Liver (tissue), 9 donors: ENCODE results near the gene PTGER2. TPM values are rescaled to one million over a fixed set of nuclear protein-coding genes. Genes with fewer than 3 reads are reported as not detected.

Source experiments
- DNase-seq: peaks from one replicate; pipeline ENCODE4 v3.0.0-alpha.2; 2017; ENCODE audit warnings: low spot score
- H3K27ac ChIP-seq, 2 donors: one replicate each; pipeline ENCODE4 v1.7.0; 2013; ENCODE audit warnings: inconsistent platforms in 2 of 2, low read length in 2 of 2, control low read depth in 1 of 2, low read depth in 1 of 2, mild to moderate bottlenecking in 1 of 2
- H3K27me3 ChIP-seq, 4 donors: one replicate each; pipeline versions ENCODE4 v1.6.1 to v1.7.0; 2013; ENCODE audit warnings: low read length in 3 of 4, inconsistent platforms in 1 of 4, mild to moderate bottlenecking in 1 of 4, moderate library complexity in 1 of 4; ENCODE audit not compliant: control insufficient read depth in 4 of 4, insufficient read depth in 4 of 4
- H3K36me3 ChIP-seq, 4 donors: one replicate each; pipeline versions ENCODE4 v1.6.1 to v1.7.0; 2013; ENCODE audit warnings: low read length in 3 of 4, mild to moderate bottlenecking in 3 of 4, low read depth in 1 of 4, moderate library complexity in 1 of 4; ENCODE audit not compliant: control insufficient read depth in 4 of 4, insufficient read depth in 3 of 4
- H3K4me1 ChIP-seq, 4 donors: one replicate each; pipeline versions ENCODE4 v1.6.1 to v1.7.0; 2013; ENCODE audit warnings: low read length in 3 of 4, mild to moderate bottlenecking in 3 of 4, moderate library complexity in 1 of 4; ENCODE audit not compliant: control insufficient read depth in 4 of 4, insufficient read depth in 4 of 4
- H3K4me3 ChIP-seq, 3 donors: one replicate each; pipeline versions ENCODE4 v1.6.1 to v1.7.0; 2013; ENCODE audit warnings: low read length in 3 of 3, control low read depth in 1 of 3, low read depth in 1 of 3, mild to moderate bottlenecking in 1 of 3
- H3K9ac ChIP-seq, 2 donors: one replicate each; pipeline ENCODE4 v1.7.0; 2013; ENCODE audit warnings: low read length in 2 of 2, mild to moderate bottlenecking in 2 of 2, moderate library complexity in 2 of 2, control low read depth in 1 of 2, low read depth in 1 of 2
- H3K9me3 ChIP-seq, 4 donors: one replicate each; pipeline versions ENCODE4 v1.6.1 to v1.7.0; 2013; ENCODE audit warnings: low read length in 3 of 4; ENCODE audit not compliant: control insufficient read depth in 4 of 4
- ATF3 ChIP-seq: IDR thresholded peaks from 2 replicates; pipeline ENCODE4 v1.6.1; 2016; ENCODE audit warnings: antibody characterized with exemption
- CTCF ChIP-seq: fragments of 150-350 bp; IDR thresholded peaks from 2 replicates; pipeline ENCODE4 v1.5.1; 2017; ENCODE audit warnings: improper control_type of control experiment, low read depth, low read length; ENCODE audit not compliant: missing input control
- EGR1 ChIP-seq, 2 donors: IDR thresholded peaks; 2 replicates each; pipeline ENCODE4 v1.6.1; 2016 to 2018; ENCODE audit warnings: antibody characterized with exemption in 2 of 2, low read depth in 2 of 2
- FOXA1 ChIP-seq: IDR thresholded peaks from 2 replicates; pipeline ENCODE4 v1.6.1; 2016; ENCODE audit warnings: antibody characterized with exemption
- FOXA2 ChIP-seq: IDR thresholded peaks from 2 replicates; pipeline ENCODE4 v1.6.1; 2016; ENCODE audit warnings: antibody characterized with exemption
- GABPA ChIP-seq, 2 donors: IDR thresholded peaks in 1 of 2; conservative IDR thresholded peaks in 1 of 2; 2 replicates each; pipeline ENCODE4 v1.6.1; 2016; ENCODE audit warnings: antibody characterized with exemption in 2 of 2, mild to moderate bottlenecking in 1 of 2, moderate library complexity in 1 of 2
- HNF4A ChIP-seq, 2 donors: conservative IDR thresholded peaks; 2 replicates each; pipeline ENCODE4 v1.6.1; 2016; ENCODE audit warnings: antibody characterized with exemption in 2 of 2, mild to moderate bottlenecking in 2 of 2
- HNF4G ChIP-seq: IDR thresholded peaks from 2 replicates; pipeline ENCODE4 v1.6.1; 2016; ENCODE audit warnings: antibody characterized with exemption
- JUND ChIP-seq, 2 donors: IDR thresholded peaks; 2 replicates each; pipeline ENCODE4 v1.6.1; 2016; ENCODE audit warnings: antibody characterized with exemption in 2 of 2
- MAX ChIP-seq: IDR thresholded peaks from 2 replicates; pipeline ENCODE4 v1.6.1; 2016; ENCODE audit warnings: antibody characterized with exemption
- RAD21 ChIP-seq, 2 donors: IDR thresholded peaks; 2 replicates each; pipeline ENCODE4 v1.6.1; 2016; ENCODE audit warnings: antibody characterized with exemption in 2 of 2, mild to moderate bottlenecking in 2 of 2
- RXRA ChIP-seq, 2 donors: IDR thresholded peaks; 2 replicates each; pipeline ENCODE4 v1.6.1; 2017 to 2018; ENCODE audit warnings: antibody characterized with exemption in 2 of 2, mild to moderate bottlenecking in 1 of 2
- SP1 ChIP-seq: IDR thresholded peaks from 2 replicates; pipeline ENCODE4 v1.6.1; 2018; ENCODE audit warnings: antibody characterized with exemption, mild to moderate bottlenecking
- TAF1 ChIP-seq: conservative IDR thresholded peaks from 2 replicates; pipeline ENCODE4 v1.6.1; 2016; ENCODE audit warnings: antibody characterized with exemption, mild to moderate bottlenecking
- YY1 ChIP-seq: IDR thresholded peaks from 2 replicates; pipeline ENCODE4 v1.6.1; 2016; ENCODE audit warnings: antibody characterized with exemption, mild to moderate bottlenecking
- ZBTB33 ChIP-seq: IDR thresholded peaks from 2 replicates; pipeline ENCODE4 v1.6.1; 2016; ENCODE audit warnings: antibody characterized with exemption
- WGBS: extraction: QIAGEN DNeasy Blood & Tissue Kit; methylation state at CpG from one replicate; pipeline ENCODE4 v1.1.7; 2013; 5-methylcytosine and 5-hydroxymethylcytosine counted together
- polyA plus RNA-seq, 2 donors: library from polyadenylated mRNA; stranded (reverse) in 1 of 2; unstranded in 1 of 2; fragments of 200-250 nt in 1 of 2; fragments of >200 nt in 1 of 2; fragmentation: Nextera tagmentation in 1 of 2; extraction: Ambion mirVana in 1 of 2; gene quantifications; one replicate each; pipeline versions ENCODE4 v1.2.1 to v1.2.3, GENCODE V29; 2013 to 2015
- total RNA-seq, 2 donors: library from RNA; depleted of rRNA; stranded (reverse); fragments of >200 nt; gene quantifications; one replicate each; pipeline ENCODE4 v1.2.3, GENCODE V29; 2014
- TF ChIP-seq, protein P1 (sequence below): IDR thresholded peaks from 2 replicates; pipeline ENCODE4 v1.6.1; 2016; ENCODE audit warnings: antibody characterized with exemption, mild to moderate bottlenecking
- donor health status: healthy.
- donor health status: healthy.
- donor health status: healthy.
- donor health status: healthy.
- donor health status: healthy.

Gene PTGER2
- total RNA-seq (1 to 10 TPM in 1 of 2 donors, under 1 TPM in 1; 0.75 to 1.9 TPM), polyA plus RNA-seq (under 1 TPM; 0.36 to 0.87 TPM)

- Histone ChIP-seq H3K27me3 (peaks cover 0 to 13% (median 3%) of the 10 kb centered on the region in 4 donors), H3K4me3 (peak within 1 kb of the TSS; percentile 41 to 65 (median 51)), H3K4me1 (peaks cover 8 to 24% (median 17%) of the 10 kb centered on the region in 4 donors), H3K9ac (no peak within 1 kb of the TSS), H3K36me3 (no peaks in the 10 kb centered on the region), H3K27ac (peak within 1 kb of the TSS; percentile 7 to 19), H3K9me3 (peaks cover 0 to 3% (median 0%) of the 10 kb centered on the region in 4 donors)
- no peak for TF ChIP-seq MAX
- peak; percentile 26 to 28 for TF ChIP-seq EGR1 (IDR thresholded peaks at IDR 0.05; ENCODE audit: low read depth in 2 of 2)
- 1% methylated on average over 73 of the region's 73 CpGs for WGBS
- peak; percentile 54 for DNase-seq
Observed at GRCh38 chr14:52313903-52314594, at the start of gene PTGER2. Gene PTGER2 (plus strand): TSS chr14:52314312. CDS start chr14:52314549, 237 bp downstream.

DNA sequence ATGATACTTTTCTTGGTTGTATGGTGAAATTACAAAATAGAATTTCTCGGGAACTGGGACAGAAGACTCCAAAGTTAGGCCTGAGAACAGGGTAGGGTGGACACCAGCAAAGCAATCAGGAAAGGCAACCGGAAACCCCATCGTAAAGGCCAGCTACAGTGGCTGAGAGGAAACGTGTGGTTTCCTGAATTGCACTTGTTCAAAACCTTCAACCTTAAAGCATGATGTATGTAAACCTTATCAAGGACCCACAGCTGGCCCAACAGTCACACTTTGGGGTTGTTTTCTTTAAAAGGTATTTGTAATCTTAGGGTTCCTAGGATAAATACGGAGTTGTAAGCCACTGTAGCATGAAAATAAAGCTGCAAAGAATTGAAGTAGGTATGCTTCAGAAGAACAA is 48.9 kb upstream of the PTGER2 start:
- DNase-seq: no peak
- Histone ChIP-seq H3K27me3 (peaks cover 0 to 11% (median 6%) of the 10 kb centered on the region in 4 donors), H3K36me3 (no peaks in the 10 kb centered on the region), H3K4me3 (no peak overlapping the region), H3K27ac (no peak overlapping the region), H3K4me1 (peaks cover 2 to 15% (median 7%) of the 10 kb centered on the region in 4 donors), H3K9ac (no peak overlapping the region), H3K9me3 (no peaks in the 10 kb centered on the region)
- 46% methylated on average over 5 of the region's 5 CpGs for WGBS
- no peak for TF ChIP-seq HNF4A (conservative IDR thresholded peaks at IDR 0.05)
- no peak for TF ChIP-seq CTCF
- no peak for TF ChIP-seq HNF4G
- TF ChIP-seq ZBTB33: no peak
- no peak for TF ChIP-seq MAX
- TF ChIP-seq RXRA (IDR thresholded peaks at IDR 0.05): no peak
- no peak for TF ChIP-seq FOXA2
- no peak for TF ChIP-seq JUND (IDR thresholded peaks at IDR 0.05)
- no peak for TF ChIP-seq TAF1
- no peak for TF ChIP-seq YY1
- no peak for TF ChIP-seq EGR1 (IDR thresholded peaks at IDR 0.05; ENCODE audit: low read depth in 2 of 2)
- TF ChIP-seq RAD21 (IDR thresholded peaks at IDR 0.05): no peak
- no peak for TF ChIP-seq ATF3
- TF ChIP-seq GABPA (IDR thresholded peaks at IDR 0.05 in 1 of 2, conservative IDR thresholded peaks at IDR 0.05 in 1 of 2): no peak
- TF ChIP-seq, protein P1, sequence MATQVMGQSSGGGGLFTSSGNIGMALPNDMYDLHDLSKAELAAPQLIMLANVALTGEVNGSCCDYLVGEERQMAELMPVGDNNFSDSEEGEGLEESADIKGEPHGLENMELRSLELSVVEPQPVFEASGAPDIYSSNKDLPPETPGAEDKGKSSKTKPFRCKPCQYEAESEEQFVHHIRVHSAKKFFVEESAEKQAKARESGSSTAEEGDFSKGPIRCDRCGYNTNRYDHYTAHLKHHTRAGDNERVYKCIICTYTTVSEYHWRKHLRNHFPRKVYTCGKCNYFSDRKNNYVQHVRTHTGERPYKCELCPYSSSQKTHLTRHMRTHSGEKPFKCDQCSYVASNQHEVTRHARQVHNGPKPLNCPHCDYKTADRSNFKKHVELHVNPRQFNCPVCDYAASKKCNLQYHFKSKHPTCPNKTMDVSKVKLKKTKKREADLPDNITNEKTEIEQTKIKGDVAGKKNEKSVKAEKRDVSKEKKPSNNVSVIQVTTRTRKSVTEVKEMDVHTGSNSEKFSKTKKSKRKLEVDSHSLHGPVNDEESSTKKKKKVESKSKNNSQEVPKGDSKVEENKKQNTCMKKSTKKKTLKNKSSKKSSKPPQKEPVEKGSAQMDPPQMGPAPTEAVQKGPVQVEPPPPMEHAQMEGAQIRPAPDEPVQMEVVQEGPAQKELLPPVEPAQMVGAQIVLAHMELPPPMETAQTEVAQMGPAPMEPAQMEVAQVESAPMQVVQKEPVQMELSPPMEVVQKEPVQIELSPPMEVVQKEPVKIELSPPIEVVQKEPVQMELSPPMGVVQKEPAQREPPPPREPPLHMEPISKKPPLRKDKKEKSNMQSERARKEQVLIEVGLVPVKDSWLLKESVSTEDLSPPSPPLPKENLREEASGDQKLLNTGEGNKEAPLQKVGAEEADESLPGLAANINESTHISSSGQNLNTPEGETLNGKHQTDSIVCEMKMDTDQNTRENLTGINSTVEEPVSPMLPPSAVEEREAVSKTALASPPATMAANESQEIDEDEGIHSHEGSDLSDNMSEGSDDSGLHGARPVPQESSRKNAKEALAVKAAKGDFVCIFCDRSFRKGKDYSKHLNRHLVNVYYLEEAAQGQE: no peak
- no peak for TF ChIP-seq SP1
- TF ChIP-seq FOXA1: no peak
